ENCODE data around the gene MYLK3. TPM values are rescaled to one million over a fixed set of nuclear protein-coding genes. Genes with fewer than 3 reads are reported as not detected.

MYLK3 gene
- polyA plus RNA-seq, 3 donors: 0.32 TPM; not detected in 2

GRCh38 chr16:46728806-46729205 is 19.3 kb downstream of the MYLK3 start:
- Histone ChIP-seq H3K4me2 (replicated peaks; ENCODE audit: extremely low read depth, low read length, poor library complexity, severe bottlenecking) (no peak overlapping the region), H3K36me3 (replicated peaks in 1 of 2; ENCODE audit: control insufficient read depth in 1 of 2, insufficient read depth in 2 of 2, low read length in 2 of 2) (no peaks in the 10 kb centered on the region), H3K4me3 (replicated peaks in 1 of 3; ENCODE audit: low read depth in 2 of 3, low read length in 3 of 3) (no peak overlapping the region), H3K27me3 (ENCODE audit: control insufficient read depth in 2 of 2, insufficient read depth in 2 of 2, low read length in 2 of 2) (no peaks in the 10 kb centered on the region), H4K20me1 (ENCODE audit: insufficient read depth, low read length) (no peaks in the 10 kb centered on the region), H2AFZ (ENCODE audit: insufficient read depth, low read depth, low read length, poor library complexity, severe bottlenecking) (no peak overlapping the region), H3K79me2 (ENCODE audit: insufficient read depth, low read length) (no peaks in the 10 kb centered on the region), H3K4me1 (ENCODE audit: control insufficient read depth in 1 of 2, insufficient read depth in 2 of 2, low read length in 2 of 2) (no peaks in the 10 kb centered on the region), H3K9me3 (replicated peaks in 1 of 2; ENCODE audit: control insufficient read depth in 1 of 2, insufficient read depth in 1 of 2, low read length in 2 of 2) (peaks cover 0 to 2% of the 10 kb centered on the region in 2 donors), H3K27ac (ENCODE audit: low read depth in 1 of 2, low read length in 2 of 2) (no peak overlapping the region), H3K9ac (ENCODE audit: insufficient read depth, low read length, poor library complexity, severe bottlenecking) (no peak overlapping the region)
- Mint-ChIP-seq H3K4me1 (no peaks in the 10 kb centered on the region), H3K4me3 (no peak overlapping the region), H3K9me3 (peaks cover 0 to 12% (median 4%) of the 10 kb centered on the region in 7 donors), H3K27ac (no peak overlapping the region), H3K27me3 (ENCODE audit: low read depth in 3 of 3) (peaks cover 0 to 1% (median 0%) of the 10 kb centered on the region in 3 donors), H3K36me3 (peaks cover 0 to 2% of the 10 kb centered on the region in 2 donors)
- WGBS (ENCODE audit: insufficient coverage): 99% methylated on average over 10 of the region's 14 CpGs
- TF ChIP-seq, protein P1, sequence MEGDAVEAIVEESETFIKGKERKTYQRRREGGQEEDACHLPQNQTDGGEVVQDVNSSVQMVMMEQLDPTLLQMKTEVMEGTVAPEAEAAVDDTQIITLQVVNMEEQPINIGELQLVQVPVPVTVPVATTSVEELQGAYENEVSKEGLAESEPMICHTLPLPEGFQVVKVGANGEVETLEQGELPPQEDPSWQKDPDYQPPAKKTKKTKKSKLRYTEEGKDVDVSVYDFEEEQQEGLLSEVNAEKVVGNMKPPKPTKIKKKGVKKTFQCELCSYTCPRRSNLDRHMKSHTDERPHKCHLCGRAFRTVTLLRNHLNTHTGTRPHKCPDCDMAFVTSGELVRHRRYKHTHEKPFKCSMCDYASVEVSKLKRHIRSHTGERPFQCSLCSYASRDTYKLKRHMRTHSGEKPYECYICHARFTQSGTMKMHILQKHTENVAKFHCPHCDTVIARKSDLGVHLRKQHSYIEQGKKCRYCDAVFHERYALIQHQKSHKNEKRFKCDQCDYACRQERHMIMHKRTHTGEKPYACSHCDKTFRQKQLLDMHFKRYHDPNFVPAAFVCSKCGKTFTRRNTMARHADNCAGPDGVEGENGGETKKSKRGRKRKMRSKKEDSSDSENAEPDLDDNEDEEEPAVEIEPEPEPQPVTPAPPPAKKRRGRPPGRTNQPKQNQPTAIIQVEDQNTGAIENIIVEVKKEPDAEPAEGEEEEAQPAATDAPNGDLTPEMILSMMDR (IDR thresholded peaks at IDR 0.05): no peak
- intact Hi-C loops (cut with micrococcal nuclease): no loop called here
- no peak for DNase-seq

- H3K27ac ChIP-seq (ENCODE audit: low read depth in 1 of 2, low read length in 2 of 2): no peak overlapping the region
- Mint-ChIP-seq H3K27me3 (ENCODE audit: low read depth in 3 of 3) (peaks cover 0 to 1% (median 0%) of the 10 kb centered on the region in 3 donors), H3K36me3 (peaks cover 0 to 2% of the 10 kb centered on the region in 2 donors), H3K9me3 (peaks cover 0 to 14% (median 5%) of the 10 kb centered on the region in 7 donors), H3K4me1 (no peaks in the 10 kb centered on the region), H3K27ac (no peak overlapping the region), H3K4me3 (no peak overlapping the region)
- H3K36me3 ChIP-seq (replicated peaks in 1 of 2; ENCODE audit: control insufficient read depth in 1 of 2, insufficient read depth in 2 of 2, low read length in 2 of 2): no peaks in the 10 kb centered on the region
- no peaks in the 10 kb centered on the region for H3K4me1 ChIP-seq (ENCODE audit: control insufficient read depth in 1 of 2, insufficient read depth in 2 of 2, low read length in 2 of 2)
- TF ChIP-seq, protein P1 (IDR thresholded peaks at IDR 0.05): no peak
- H3K4me3 ChIP-seq (replicated peaks in 1 of 3; ENCODE audit: low read depth in 2 of 3, low read length in 3 of 3): no peak overlapping the region
- H4K20me1 ChIP-seq (ENCODE audit: insufficient read depth, low read length): no peaks in the 10 kb centered on the region
- no peaks in the 10 kb centered on the region for H3K79me2 ChIP-seq (ENCODE audit: insufficient read depth, low read length)
- intact Hi-C loops (cut with micrococcal nuclease): no loop called here
- no peaks in the 10 kb centered on the region for H3K27me3 ChIP-seq (ENCODE audit: control insufficient read depth in 2 of 2, insufficient read depth in 2 of 2, low read length in 2 of 2)
- no peak for DNase-seq
- 98% methylated on average over 6 of the region's 9 CpGs for WGBS (ENCODE audit: insufficient coverage)
- no peak overlapping the region for H3K9ac ChIP-seq (ENCODE audit: insufficient read depth, low read length, poor library complexity, severe bottlenecking)
- no peak overlapping the region for H2AFZ ChIP-seq (ENCODE audit: insufficient read depth, low read depth, low read length, poor library complexity, severe bottlenecking)
- H3K4me2 ChIP-seq (replicated peaks; ENCODE audit: extremely low read depth, low read length, poor library complexity, severe bottlenecking): no peak overlapping the region
- H3K9me3 ChIP-seq (replicated peaks in 1 of 2; ENCODE audit: control insufficient read depth in 1 of 2, insufficient read depth in 1 of 2, low read length in 2 of 2): peaks cover 0 to 2% of the 10 kb centered on the region in 2 donors
Measured at GRCh38 chr16:46727630-46728029, 20.5 kb downstream of the MYLK3 start.
